Loucy (cell line): Measurements from ENCODE around the gene BRD2.

Experiments used
- H2AFZ ChIP-seq: fragments of 200-600 bp; sonication (generic); 2 replicates; pipeline ENCODE4 v1.6.0; 2016; ENCODE audit warnings: antibody characterized with exemption, mild to moderate bottlenecking, low read length, moderate library complexity
- H3F3A ChIP-seq: fragments of 200-600 bp; 2 replicates; pipeline ENCODE4 v1.6.0; 2016; ENCODE audit warnings: antibody characterized with exemption, low read depth, mild to moderate bottlenecking
- H3K27me3 ChIP-seq: fragments of 200-600 bp; sonication (generic); 2 replicates; pipeline ENCODE4 v1.6.1; 2014; ENCODE audit warnings: low read length, mild to moderate bottlenecking; ENCODE audit not compliant: insufficient read depth, poor library complexity, severe bottlenecking
- H3K36me3 ChIP-seq: fragments of 200-600 bp; sonication (generic); 2 replicates; pipeline ENCODE4 v1.6.1; 2016; ENCODE audit warnings: low read length; ENCODE audit not compliant: insufficient read depth
- H3K4me1 ChIP-seq: fragments of 200-600 bp; sonication (generic); 2 replicates; pipeline ENCODE4 v1.5.1; 2014; ENCODE audit warnings: low read length, mild to moderate bottlenecking; ENCODE audit not compliant: insufficient read depth, poor library complexity, severe bottlenecking
- H3K4me2 ChIP-seq: fragments of 200-600 bp; sonication (generic); 2 replicates; pipeline ENCODE4 v1.6.0; 2014; ENCODE audit warnings: antibody characterized with exemption, low read length, low read depth, mild to moderate bottlenecking; ENCODE audit not compliant: poor library complexity, severe bottlenecking
- H3K4me3 ChIP-seq: fragments of 200-600 bp; sonication (generic); 2 replicates; pipeline ENCODE4 v1.5.1; 2014; ENCODE audit warnings: low read length, mild to moderate bottlenecking, mixed read lengths; ENCODE audit not compliant: poor library complexity, severe bottlenecking
- H3K79me2 ChIP-seq: fragments of 200-600 bp; sonication (generic); 2 replicates; pipeline ENCODE4 v1.6.1; 2014; ENCODE audit warnings: low read length; ENCODE audit not compliant: insufficient read depth
- H3K9ac ChIP-seq: fragments of 200-600 bp; sonication (generic); 2 replicates; pipeline ENCODE4 v1.6.0; 2014; ENCODE audit warnings: mild to moderate bottlenecking, low read depth, low read length, moderate library complexity; ENCODE audit not compliant: poor library complexity, severe bottlenecking
- H3K9me2 ChIP-seq: fragments of 200-600 bp; sonication (generic); replicated peaks from 2 replicates; pipeline ENCODE4 v1.6.1; 2016; ENCODE audit warnings: low read depth, low read length, mixed read lengths
- H3K9me3 ChIP-seq: fragments of 200-600 bp; sonication (generic); 2 replicates; pipeline ENCODE4 v1.6.1; 2014; ENCODE audit warnings: mild to moderate bottlenecking, antibody characterized with exemption, low read length, low read depth; ENCODE audit not compliant: insufficient read depth
- H4K20me1 ChIP-seq: fragments of 200-600 bp; sonication (generic); 2 replicates; pipeline ENCODE4 v1.6.0; 2014; ENCODE audit warnings: antibody characterized with exemption, low read length, mild to moderate bottlenecking; ENCODE audit not compliant: insufficient read depth, poor library complexity, severe bottlenecking
- CTCF ChIP-seq: fragments of 200-600 bp; sonication (generic); conservative IDR thresholded peaks from 2 replicates; pipeline ENCODE4 v1.5.1; 2014; ENCODE audit warnings: mild to moderate bottlenecking, antibody characterized with exemption, low read length
- EZH2phosphoT487 ChIP-seq: fragments of 200-600 bp; IDR thresholded peaks from 2 replicates; pipeline ENCODE4 v1.6.1; 2018; ENCODE audit warnings: antibody characterized with exemption, mild to moderate bottlenecking, moderate library complexity, borderline replicate concordance

Gene BRD2

GRCh38 chr6:32935551-32936238, 32.7 kb upstream of the BRD2 start:
- no peaks in the 10 kb centered on the region for H3F3A ChIP-seq
- H3K4me2 ChIP-seq, result no peak overlapping the region
- H3K27me3 ChIP-seq, result no peaks in the 10 kb centered on the region
- H3K9me2 ChIP-seq, result no peaks in the 10 kb centered on the region
- no peak overlapping the region for H2AFZ ChIP-seq
- no peak overlapping the region for H3K4me3 ChIP-seq
- H3K9ac ChIP-seq, result no peak overlapping the region
- H4K20me1 ChIP-seq, result no peaks in the 10 kb centered on the region
- TF ChIP-seq EZH2phosphoT487, result no peak
- no peaks in the 10 kb centered on the region for H3K9me3 ChIP-seq
- peaks cover 10% of the 10 kb centered on the region for H3K4me1 ChIP-seq
- no peaks in the 10 kb centered on the region; the same call in 1 of the 2 replicates for H3K79me2 ChIP-seq
- no peaks in the 10 kb centered on the region for H3K36me3 ChIP-seq

- TF ChIP-seq CTCF, result no peak
- TF ChIP-seq EZH2phosphoT487, result no peak
- Histone ChIP-seq H4K20me1 (no peaks in the 10 kb centered on the region), H3K4me3 (no peak overlapping the region), H3K4me2 (no peak overlapping the region), H3K9me3 (no peaks in the 10 kb centered on the region), H2AFZ (no peak overlapping the region), H3K79me2 (no peaks in the 10 kb centered on the region; the same call in 1 of the 2 replicates), H3K4me1 (peaks cover 15% of the 10 kb centered on the region), H3K27me3 (no peaks in the 10 kb centered on the region), H3K9ac (no peak overlapping the region), H3K9me2 (no peaks in the 10 kb centered on the region), H3K36me3 (no peaks in the 10 kb centered on the region), H3F3A (0 out of 2 replicates have a peak, but pooled peaks cover 3% of the 10 kb centered on the region)
Observed at GRCh38 chr6:32936239-32937152, 31.9 kb upstream of the BRD2 start.

- Histone ChIP-seq H3K9me2 (no peaks in the 10 kb centered on the region), H3K9me3 (no peaks in the 10 kb centered on the region), H3K27me3 (no peaks in the 10 kb centered on the region), H3K4me3 (no peak overlapping the region), H3K79me2 (no peaks in the 10 kb centered on the region; the same call in 1 of the 2 replicates), H3K36me3 (no peaks in the 10 kb centered on the region), H3K4me2 (no peak overlapping the region), H3K9ac (no peak overlapping the region), H4K20me1 (no peaks in the 10 kb centered on the region), H3F3A (0 out of 2 replicates have a peak, but pooled peaks cover 3% of the 10 kb centered on the region), H3K4me1 (peaks cover 23% of the 10 kb centered on the region), H2AFZ (no peak overlapping the region)
- TF ChIP-seq CTCF (no peak), EZH2phosphoT487 (no peak)
Observed at GRCh38 chr6:32937230-32937633, 31.2 kb upstream of the BRD2 start.
